HepG2 (cell line): ENCODE results near the gene RCHY1. TPM values are rescaled to one million over a fixed set of nuclear protein-coding genes. Genes with fewer than 3 reads are reported as not detected.

Experiments used
- ATAC-seq: fragments of 200-7000 bp; cut with Tn5 transposase; 3 replicates; pipeline ENCODE4 v1.9.1; 2020; ENCODE audit warnings: mild to moderate bottlenecking, moderate library complexity
- BruUV-seq: library from RNA; stranded (reverse); fragments of 400-500 nt; replicated peaks from 2 replicates; lab custom pipeline; 2021; lab: Mats Ljungman, UMichigan
- CTCF ChIA-PET: fragments of 300-600 bp; formaldehyde crosslinking; extraction: SDS; loops from one replicate; lab custom pipeline; 2021; ENCODE audit warnings: low total read pairs, inconsistent platforms, low intra/inter-chr PET ratio; lab: Yijun Ruan, JAX
- POLR2A ChIA-PET: fragments of 350-600 bp; sonication (Branson Sonifier 250); formaldehyde crosslinking; loops from one replicate; lab custom pipeline; 2020; ENCODE audit warnings: antibody characterized with exemption, inconsistent platforms; lab: Yijun Ruan, JAX
- DNase-seq: peaks from one replicate; pipeline ENCODE4 v3.0.0-alpha.2; 2015; ENCODE audit warnings: low spot score
- FAIRE-seq: peaks from 3 replicates; lab custom pipeline; 2011; peaks lifted over from hg19 to GRCh38; lab: Jason Lieb, UNC
- H2AFZ ChIP-seq: one replicate; pipeline ENCODE4 v1.6.1; 2011; ENCODE audit warnings: low read length, inconsistent platforms
- H3K27ac ChIP-seq: fragments of 300-600 bp; 3 replicates; pipeline ENCODE4 v1.8.0; 2011; ENCODE audit warnings: mixed run types, mild to moderate bottlenecking, mixed read lengths, low read length, inconsistent platforms; ENCODE audit not compliant: insufficient read depth; ENCODE audit errors: extremely low read length
- H3K27me3 ChIP-seq, 2 experiments: fragments of 200-600 bp in 1 of 2; 2 replicates in 1 of 2; 3 replicates in 1 of 2; pipeline versions ENCODE4 v1.6.0 to v1.8.0; 2011; ENCODE audit warnings: low read length in 2 of 2, mild to moderate bottlenecking in 2 of 2, moderate library complexity in 2 of 2, inconsistent platforms in 1 of 2; ENCODE audit not compliant: insufficient read depth in 2 of 2, control insufficient read depth in 1 of 2
- H3K36me3 ChIP-seq, 2 experiments: fragments of 200-600 bp in 1 of 2; replicated peaks in 1 of 2; 2 replicates in 1 of 2; 3 replicates in 1 of 2; pipeline versions ENCODE4 v1.5.1 to v1.8.0; 2011; ENCODE audit warnings: low read length in 2 of 2, inconsistent platforms in 1 of 2; ENCODE audit not compliant: insufficient read depth in 2 of 2, control insufficient read depth in 1 of 2
- H3K4me1 ChIP-seq: 2 replicates; pipeline ENCODE4 v1.5.1; 2012; ENCODE audit warnings: low read length, inconsistent platforms; ENCODE audit not compliant: insufficient read depth
- H3K4me2 ChIP-seq: 2 replicates; pipeline ENCODE4 v1.6.0; 2011; ENCODE audit warnings: low read depth, low read length, inconsistent platforms
- H3K4me3 ChIP-seq, 3 experiments: fragments of 200-600 bp in 1 of 3; sonication (generic), shearing (Covaris generic) in 1 of 3; replicated peaks in 1 of 3; 2 replicates each; pipeline ENCODE4 v1.5.1; 2011 to 2016; ENCODE audit warnings: low read length in 3 of 3, inconsistent platforms in 2 of 3, low read depth in 2 of 3, mild to moderate bottlenecking in 2 of 3, control low read depth in 1 of 3, mixed read lengths in 1 of 3; ENCODE audit not compliant: insufficient read depth in 1 of 3
- H3K79me2 ChIP-seq: one replicate; pipeline ENCODE4 v1.6.1; 2011; ENCODE audit warnings: low read length, inconsistent platforms; ENCODE audit not compliant: insufficient read depth
- H3K9ac ChIP-seq: 2 replicates; pipeline ENCODE4 v1.6.0; 2011; ENCODE audit warnings: mild to moderate bottlenecking, low read depth, low read length, inconsistent platforms; ENCODE audit not compliant: insufficient read depth
- H3K9me3 ChIP-seq: 2 replicates; pipeline ENCODE4 v1.5.1; 2012; ENCODE audit warnings: mild to moderate bottlenecking, low read length
- H4K20me1 ChIP-seq: 2 replicates; pipeline ENCODE4 v1.6.0; 2011; ENCODE audit warnings: inconsistent platforms, mild to moderate bottlenecking, low read length, moderate library complexity; ENCODE audit not compliant: insufficient read depth
- CCAR2 ChIP-seq: fragments of 200-400 bp; formaldehyde crosslinking; optimal IDR thresholded peaks from 2 replicates; pipeline ENCODE3; 2018; ENCODE audit warnings: low read depth, mild to moderate bottlenecking, low read length, moderate library complexity
- FOXO1 ChIP-seq: sonication (generic); formaldehyde crosslinking; IDR thresholded peaks from 2 replicates; pipeline ENCODE4 v1.4.0; 2020; ENCODE audit warnings: missing genetic modification reagents
- GZF1 ChIP-seq: sonication (generic); formaldehyde crosslinking; IDR thresholded peaks from 2 replicates; pipeline ENCODE4 v1.5.1; 2020; ENCODE audit warnings: mild to moderate bottlenecking, missing genetic modification reagents
- HES4 ChIP-seq: sonication (generic); formaldehyde crosslinking; IDR thresholded peaks from 2 replicates; pipeline ENCODE4 v1.9.0; 2021; ENCODE audit warnings: mild to moderate bottlenecking, missing genetic modification reagents, borderline replicate concordance
- MAFF ChIP-seq: IDR thresholded peaks from 2 replicates; pipeline ENCODE4 v1.6.1; 2011; ENCODE audit warnings: low read depth, low read length, improper control_type of control experiment
- MAFK ChIP-seq, 2 experiments: IDR thresholded peaks in 1 of 2; conservative IDR thresholded peaks in 1 of 2; 2 replicates each; pipeline ENCODE4 v1.6.1; 2011; ENCODE audit warnings: improper control_type of control experiment in 2 of 2, low read length in 2 of 2
- ZNF749 ChIP-seq: sonication (generic); formaldehyde crosslinking; IDR thresholded peaks from 2 replicates; pipeline ENCODE4 v1.8.0; 2022; ENCODE audit warnings: mild to moderate bottlenecking, missing genetic modification reagents, moderate library complexity, borderline replicate concordance
- WGBS: methylation state at CpG from one replicate; pipeline ENCODE4 v1.1.6; 2017; ENCODE audit warnings: low lambda C conversion rate; 5-methylcytosine and 5-hydroxymethylcytosine counted together
- in situ Hi-C: cut with HindIII; loops from 2 replicates; pipeline ENCODE4 v1.10.0; 2017; ENCODE audit warnings: low pct_unique_long_range_greater_than_20kb; ENCODE audit not compliant: extremely low pct_ligation_motif_present
- intact Hi-C: fragments of 100-400 bp; cut with micrococcal nuclease; formaldehyde crosslinking; loops from one replicate; pipeline ENCODE4 v1.10.0; 2022; ENCODE audit not compliant: unreplicated experiment
- polyA plus RNA-seq, 8 experiments: library from polyadenylated mRNA; depleted of rRNA in 3 of 8; stranded (reverse) in 7 of 8; unstranded in 1 of 8; fragments of >200 nt; fragmentation: Illumina TruSeq in 4 of 8; extraction: Trizol in 4 of 8; gene quantifications; 2 replicates each; pipeline versions ENCODE4 v1.2.1 to v1.2.3, GENCODE V29; 2011 to 2016; ENCODE audit warnings: low read depth in 4 of 8, missing spikeins in 1 of 8, mixed read lengths in 1 of 8; ENCODE audit not compliant: insufficient read depth in 1 of 8
- total RNA-seq, 5 experiments: library from RNA; depleted of rRNA; stranded (reverse); fragments of >200 nt; fragmentation: Illumina TruSeq; extraction: Trizol; gene quantifications; 2 replicates each; pipeline ENCODE4 v1.2.3, GENCODE V29; 2016; ENCODE audit warnings: low read depth in 1 of 5

RCHY1 gene
- total and polyA plus RNA-seq, 2 of the 13 experiments (the other 11 are each of a cell fraction or from before 2014, with no cell fraction given) = 19.9 to 30.5 TPM

DNA sequence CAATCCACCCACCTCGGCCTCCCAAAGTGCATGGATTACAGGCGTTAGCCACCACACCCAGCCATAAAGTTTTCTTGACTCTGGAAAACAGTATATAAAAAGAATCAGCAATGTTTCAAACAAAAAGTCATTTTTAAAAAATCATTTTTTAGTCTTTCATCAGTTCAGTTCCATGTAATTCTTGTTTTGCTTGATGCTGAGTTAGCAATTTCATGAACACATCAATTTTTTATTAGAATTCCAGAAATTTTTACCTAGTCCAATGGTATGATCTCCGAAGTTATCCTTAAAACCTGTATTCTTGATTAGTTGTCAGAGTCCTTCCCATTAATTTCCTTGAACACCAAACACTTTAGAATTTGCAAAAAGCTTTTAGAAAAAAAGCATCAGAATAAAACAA is 56.8 kb downstream of the RCHY1 start:
- Histone ChIP-seq H2AFZ (no peak overlapping the region), H3K9ac (no peak overlapping the region), H3K4me2 (no peak overlapping the region), H3K36me3 (no peaks in the 10 kb centered on the region), H3K4me1 (no peaks in the 10 kb centered on the region), H4K20me1 (no peaks in the 10 kb centered on the region), H3K9me3 (no peaks in the 10 kb centered on the region), H3K27me3 (no peaks in the 10 kb centered on the region), H3K79me2 (no peaks in the 10 kb centered on the region), H3K27ac (no peak overlapping the region), H3K4me3 (no peak overlapping the region)
- in situ Hi-C loops = no loop called here
- TF ChIP-seq CCAR2 (no peak), MAFK (conservative IDR thresholded peaks at IDR 0.05 in 1 of 2, IDR thresholded peaks at IDR 0.05 in 1 of 2; ENCODE audit: low read length in 2 of 2) (peak; percentile 80 to 88), MAFF (peak; percentile 73), ZNF749 (no peak)
- CTCF ChIA-PET = no interaction called here
- intact Hi-C loops = no loop called here
- FAIRE-seq = no peak
- WGBS = 4% methylated on average over 3 of the region's 3 CpGs
- DNase-seq = no peak
- no peak for ATAC-seq
- POLR2A ChIA-PET = no interaction called here
- BruUV-seq = no TSS peak

DNA sequence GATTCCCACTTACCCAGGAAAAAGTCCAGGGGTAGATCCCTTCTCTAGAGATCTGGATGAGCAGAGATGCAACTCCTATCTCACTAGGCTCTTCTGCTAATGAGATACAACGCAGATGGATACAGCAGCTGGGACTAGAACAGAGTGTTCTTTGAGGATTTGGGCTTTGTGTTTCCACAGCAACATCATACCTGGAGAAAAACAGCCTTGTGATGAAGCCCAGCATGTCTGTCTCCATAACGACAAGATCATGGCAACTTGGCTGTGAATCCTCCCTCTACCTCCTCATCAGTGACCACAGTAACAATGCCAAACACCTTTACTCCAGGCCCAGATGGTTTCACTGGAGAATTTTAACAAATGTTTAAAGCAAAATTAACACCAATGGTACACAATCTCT is 80.1 kb downstream of the RCHY1 start:
- Histone ChIP-seq H3K4me3 (no peak overlapping the region), H3K4me1 (no peaks in the 10 kb centered on the region), H3K9me3 (no peaks in the 10 kb centered on the region), H3K79me2 (no peaks in the 10 kb centered on the region), H3K4me2 (no peak overlapping the region), H3K36me3 (no peaks in the 10 kb centered on the region), H3K9ac (no peak overlapping the region), H4K20me1 (no peaks in the 10 kb centered on the region), H3K27ac (no peak overlapping the region), H3K27me3 (0 out of 5 replicates have a peak, but pooled peaks cover 0 to 5% of the 10 kb centered on the region in 2 experiments), H2AFZ (no peak overlapping the region)
- WGBS = 0% methylated on average over 1 of the region's 2 CpGs
- intact Hi-C loops = no loop called here
- TF ChIP-seq FOXO1 (CRISPR knock-in tag) (no peak), HES4 (no peak), GZF1 (CRISPR knock-in tag) (no peak)
- no peak for FAIRE-seq
- in situ Hi-C loops = no loop called here
- BruUV-seq = no TSS peak
- ChIA-PET POLR2A (no interaction called here), CTCF (no interaction called here)
- no peak for ATAC-seq
- no peak for DNase-seq
